ENCODE data around the gene ATP1A1.

ATP1A1 gene

GRCh38 chr1:116372651-116373430 is at the start of gene ATP1A1:
Gene ATP1A1, plus strand, starts transcription at chr1:116373244. Its CDS starts 268 bp downstream, at chr1:116373512.
- peak; percentile 89 to 94 (median 93) for DNase-seq

GRCh38 chr1:116323491-116323890 is 49.6 kb upstream of the ATP1A1 start:
- DNase-seq: peak in 1 of 3 experiments; percentile 43

- DNase-seq: no peak
Measured at GRCh38 chr1:116324411-116324810, 48.6 kb upstream of the ATP1A1 start.

- no peak for DNase-seq
Measured at GRCh38 chr1:116325104-116325503, 47.9 kb upstream of the ATP1A1 start.

- DNase-seq: peak in 1 of 3 experiments; percentile 6
Measured at GRCh38 chr1:116325922-116326321, 47.1 kb upstream of the ATP1A1 start.

- DNase-seq: peak in 1 of 3 experiments; percentile 37
Measured at GRCh38 chr1:116326486-116326885, 46.6 kb upstream of the ATP1A1 start.

GRCh38 chr1:116328671-116329070 is 44.4 kb upstream of the ATP1A1 start:
- DNase-seq: no peak

- no peak for DNase-seq
Measured at GRCh38 chr1:116329524-116330341, 43.3 kb upstream of the ATP1A1 start.

- peak; percentile 16 to 88 (median 56) for DNase-seq
Measured at GRCh38 chr1:116330342-116330652, 42.7 kb upstream of the ATP1A1 start.

- no peak for DNase-seq
Measured at GRCh38 chr1:116330846-116331245, 42.2 kb upstream of the ATP1A1 start.

- no peak for DNase-seq
Measured at GRCh38 chr1:116331523-116331922, 41.5 kb upstream of the ATP1A1 start.

GRCh38 chr1:116332451-116332850 is 40.6 kb upstream of the ATP1A1 start:
- no peak for DNase-seq

GRCh38 chr1:116333171-116334014 is 39.7 kb upstream of the ATP1A1 start:
- DNase-seq: no peak

- DNase-seq: peak in 1 of 3 experiments; percentile 10
Measured at GRCh38 chr1:116334015-116334547, 39.0 kb upstream of the ATP1A1 start.

GRCh38 chr1:116334868-116335635 is 38.0 kb upstream of the ATP1A1 start:
- DNase-seq: no peak

GRCh38 chr1:116335850-116336624 is 37.0 kb upstream of the ATP1A1 start:
- DNase-seq: no peak

GRCh38 chr1:116337398-116337797 is 35.6 kb upstream of the ATP1A1 start:
- no peak for DNase-seq

GRCh38 chr1:116338400-116338799 is 34.6 kb upstream of the ATP1A1 start:
- no peak for DNase-seq

GRCh38 chr1:116340506-116341231 is 32.4 kb upstream of the ATP1A1 start:
- DNase-seq: no peak

- no peak for DNase-seq
Measured at GRCh38 chr1:116343019-116343418, 30.0 kb upstream of the ATP1A1 start.

- DNase-seq: no peak
Measured at GRCh38 chr1:116345011-116345410, 28.0 kb upstream of the ATP1A1 start.

Measured in NCI-H1417 (cell line).